ENCODE data around the gene ZDHHC11B. TPM values are rescaled to one million over a fixed set of nuclear protein-coding genes. Genes with fewer than 3 reads are reported as not detected.
"Not testable (repeated sequence)": the region's sequence is repeated elsewhere in the genome, so short reads cannot be mapped to it uniquely, and the experiment has no call there.

ZDHHC11B gene
- total RNA-seq, 1 donor from 2014 or later = 13.4 TPM

DNA sequence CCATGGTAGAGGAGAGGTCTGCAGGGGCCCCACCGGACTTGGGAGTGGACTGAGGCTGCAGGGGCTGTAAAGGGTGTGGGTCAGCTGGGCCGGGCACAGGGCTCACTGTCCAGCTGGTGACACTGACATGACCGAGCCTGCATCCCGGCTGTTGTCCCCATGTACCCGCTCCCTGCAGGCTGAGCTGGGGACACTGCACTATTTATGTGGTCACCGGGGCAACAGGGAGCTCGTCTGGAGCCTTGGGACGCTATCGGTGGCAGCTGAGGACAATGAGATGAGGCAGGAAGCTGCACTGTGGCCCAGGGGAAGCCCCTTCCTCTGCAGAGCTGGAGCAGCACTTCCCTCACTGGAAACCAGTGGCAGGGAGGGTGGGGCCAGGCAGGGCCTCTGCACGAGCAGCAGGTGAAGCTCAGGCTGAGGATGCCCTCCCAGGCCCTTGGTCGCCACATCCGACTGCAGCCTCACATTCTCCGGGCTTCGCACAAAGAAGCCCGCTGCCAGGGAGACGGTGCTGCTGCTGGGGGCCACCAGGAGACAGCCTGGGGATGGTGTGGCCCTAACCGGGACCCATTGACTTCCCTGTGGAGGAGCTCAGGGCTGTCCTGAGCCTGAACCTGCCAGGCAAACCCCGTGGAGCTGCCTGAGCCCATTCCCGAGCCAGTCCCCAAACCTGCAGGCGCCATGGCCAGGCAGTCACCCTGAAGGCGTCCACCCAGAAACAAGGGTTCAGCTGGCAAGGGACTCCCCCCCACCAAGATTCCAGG lies 26.4 kb downstream of the ZDHHC11B start:
- H3K9me3 ChIP-seq (replicated peaks) = no peaks in the 10 kb centered on the region
- intact Hi-C loops (cut with micrococcal nuclease) = no loop called here
- H3K36me3 ChIP-seq = no peaks in the 10 kb centered on the region
- H3K27me3 ChIP-seq (ENCODE audit: low read depth) = no peaks in the 10 kb centered on the region
- DNase-seq = peak; percentile 78
- peak overlapping the region; percentile 52 for H3K4me3 ChIP-seq
- TF ChIP-seq, protein P1, sequence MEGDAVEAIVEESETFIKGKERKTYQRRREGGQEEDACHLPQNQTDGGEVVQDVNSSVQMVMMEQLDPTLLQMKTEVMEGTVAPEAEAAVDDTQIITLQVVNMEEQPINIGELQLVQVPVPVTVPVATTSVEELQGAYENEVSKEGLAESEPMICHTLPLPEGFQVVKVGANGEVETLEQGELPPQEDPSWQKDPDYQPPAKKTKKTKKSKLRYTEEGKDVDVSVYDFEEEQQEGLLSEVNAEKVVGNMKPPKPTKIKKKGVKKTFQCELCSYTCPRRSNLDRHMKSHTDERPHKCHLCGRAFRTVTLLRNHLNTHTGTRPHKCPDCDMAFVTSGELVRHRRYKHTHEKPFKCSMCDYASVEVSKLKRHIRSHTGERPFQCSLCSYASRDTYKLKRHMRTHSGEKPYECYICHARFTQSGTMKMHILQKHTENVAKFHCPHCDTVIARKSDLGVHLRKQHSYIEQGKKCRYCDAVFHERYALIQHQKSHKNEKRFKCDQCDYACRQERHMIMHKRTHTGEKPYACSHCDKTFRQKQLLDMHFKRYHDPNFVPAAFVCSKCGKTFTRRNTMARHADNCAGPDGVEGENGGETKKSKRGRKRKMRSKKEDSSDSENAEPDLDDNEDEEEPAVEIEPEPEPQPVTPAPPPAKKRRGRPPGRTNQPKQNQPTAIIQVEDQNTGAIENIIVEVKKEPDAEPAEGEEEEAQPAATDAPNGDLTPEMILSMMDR (IDR thresholded peaks at IDR 0.05; ENCODE audit: borderline replicate concordance) = no peak
- peak overlapping the region; percentile 96 for H3K27ac ChIP-seq (replicated peaks)
- H3K4me1 ChIP-seq = peaks cover 59% of the 10 kb centered on the region

DNA sequence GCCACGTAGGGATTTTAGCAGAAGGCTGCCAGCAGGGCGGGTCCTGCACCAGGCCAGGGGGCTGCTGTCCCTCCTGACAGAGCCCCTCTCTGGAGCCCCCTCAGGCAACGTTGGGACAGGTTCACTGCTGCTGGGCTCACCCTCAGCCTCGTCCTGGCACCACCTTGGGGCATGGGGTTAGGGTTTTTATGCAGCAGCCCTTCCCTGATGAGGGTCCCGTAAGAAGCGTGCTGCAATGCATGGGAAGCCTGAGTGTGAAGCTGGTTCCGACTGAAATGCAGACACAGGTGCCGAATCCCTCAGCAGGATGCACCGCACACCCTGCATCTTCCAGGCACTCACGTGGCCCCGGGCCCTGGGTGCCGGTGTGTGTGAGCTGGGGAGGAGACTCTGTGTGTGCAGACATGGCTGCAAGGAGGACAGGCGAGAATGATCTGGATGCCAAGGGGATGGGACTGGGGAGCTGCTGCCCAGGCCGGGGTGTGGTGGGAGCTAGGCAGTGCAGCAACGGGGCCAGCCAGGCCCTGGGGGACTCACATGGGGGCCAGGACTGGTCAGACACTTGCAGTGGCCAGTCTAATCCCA lies 27.1 kb downstream of the ZDHHC11B start:
- Histone ChIP-seq H3K9me3 (replicated peaks) (no peaks in the 10 kb centered on the region), H3K27ac (replicated peaks) (peak overlapping the region; percentile 96), H3K4me1 (peaks cover 55% of the 10 kb centered on the region), H3K4me3 (peak overlapping the region; percentile 27), H3K27me3 (ENCODE audit: low read depth) (no peaks in the 10 kb centered on the region), H3K36me3 (no peaks in the 10 kb centered on the region)
- intact Hi-C loops (cut with micrococcal nuclease) = no loop called here
- TF ChIP-seq, protein P1 (IDR thresholded peaks at IDR 0.05; ENCODE audit: borderline replicate concordance) = no peak
- DNase-seq = no peak

- intact Hi-C loops (cut with micrococcal nuclease) = no loop called here
- Histone ChIP-seq H3K4me3 (peak overlapping the region; percentile 27), H3K27me3 (ENCODE audit: low read depth) (no peaks in the 10 kb centered on the region), H3K36me3 (no peaks in the 10 kb centered on the region), H3K27ac (replicated peaks) (peak overlapping the region; percentile 96), H3K4me1 (peaks cover 50% of the 10 kb centered on the region), H3K9me3 (replicated peaks) (no peaks in the 10 kb centered on the region)
- TF ChIP-seq, protein P1 (IDR thresholded peaks at IDR 0.05; ENCODE audit: borderline replicate concordance) = no peak
- DNase-seq = peak; percentile 73
Observed at GRCh38 chr5:756865-757345, 27.6 kb downstream of the ZDHHC11B start.

DNA sequence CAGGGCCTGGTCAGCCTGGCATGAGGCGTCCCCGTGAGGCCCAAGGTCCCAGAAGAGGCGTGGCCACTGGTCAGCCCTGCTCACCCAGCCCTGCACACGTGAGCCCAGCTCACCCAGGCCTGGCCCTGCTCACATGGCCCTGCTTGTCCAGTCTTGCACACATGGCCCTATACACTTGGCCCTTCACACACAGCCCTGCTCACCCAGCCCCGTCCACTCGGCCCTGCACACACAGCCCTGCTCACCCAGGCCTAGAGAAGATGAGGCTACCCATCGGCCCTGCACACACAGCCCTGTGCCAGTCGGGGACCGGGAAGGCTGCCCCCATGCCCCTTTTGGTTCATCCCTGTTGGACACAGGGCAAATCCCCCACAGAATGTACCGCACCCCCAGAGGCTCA lies 28.4 kb downstream of the ZDHHC11B start:
- peak; percentile 44 for DNase-seq
- Histone ChIP-seq H3K36me3 (no peaks in the 10 kb centered on the region), H3K9me3 (replicated peaks) (no peaks in the 10 kb centered on the region), H3K4me1 (peaks cover 48% of the 10 kb centered on the region), H3K4me3 (no peak overlapping the region), H3K27ac (replicated peaks) (peak overlapping the region; percentile 96), H3K27me3 (ENCODE audit: low read depth) (no peaks in the 10 kb centered on the region)
- TF ChIP-seq, protein P1 (IDR thresholded peaks at IDR 0.05; ENCODE audit: borderline replicate concordance) = no peak
- intact Hi-C loops (cut with micrococcal nuclease) = no loop called here

DNA sequence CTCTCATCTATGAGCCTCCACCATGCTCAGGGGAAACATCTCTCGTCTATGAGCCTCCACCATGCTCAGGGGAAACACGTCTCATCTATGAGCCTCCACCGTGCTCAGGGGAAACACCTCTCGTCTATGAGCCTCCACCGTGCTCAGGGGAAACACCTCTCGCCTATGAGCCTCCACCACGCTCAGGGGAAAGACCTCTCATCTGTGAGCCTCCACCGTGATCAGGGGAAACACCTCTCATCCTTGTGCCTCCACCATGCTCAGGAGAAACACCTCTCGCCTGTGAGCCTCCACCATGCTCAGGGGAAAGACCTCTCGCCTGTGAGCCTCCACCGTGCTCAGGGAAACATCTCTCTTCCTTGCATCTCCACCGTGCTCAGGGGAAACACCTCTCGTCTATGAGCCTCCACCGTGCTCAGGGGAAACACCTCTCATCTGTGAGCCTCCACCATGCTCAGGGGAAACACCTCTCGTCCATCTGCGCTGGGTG lies 30.3 kb downstream of the ZDHHC11B start:
- DNase-seq; H3K27me3 ChIP-seq (ENCODE audit: low read depth); H3K27ac ChIP-seq (replicated peaks); intact Hi-C loops (cut with micrococcal nuclease); H3K4me3 ChIP-seq; H3K36me3 ChIP-seq; H3K9me3 ChIP-seq (replicated peaks): not testable (repeated sequence)
- peaks cover 32% of the 10 kb centered on the region for H3K4me1 ChIP-seq

- H3K27ac ChIP-seq (replicated peaks); H3K27me3 ChIP-seq (ENCODE audit: low read depth); H3K4me3 ChIP-seq; DNase-seq; H3K36me3 ChIP-seq; H3K9me3 ChIP-seq (replicated peaks); intact Hi-C loops (cut with micrococcal nuclease): not testable (repeated sequence)
- H3K4me1 ChIP-seq = peaks cover 26% of the 10 kb centered on the region
Observed at GRCh38 chr5:753567-754142, 30.9 kb downstream of the ZDHHC11B start.

GRCh38 chr5:752532-753115 lies 31.9 kb downstream of the ZDHHC11B start:
- DNase-seq; H3K9me3 ChIP-seq (replicated peaks); H3K27me3 ChIP-seq (ENCODE audit: low read depth); H3K4me3 ChIP-seq; H3K27ac ChIP-seq (replicated peaks); H3K36me3 ChIP-seq; intact Hi-C loops (cut with micrococcal nuclease): not testable (repeated sequence)
- H3K4me1 ChIP-seq = peaks cover 16% of the 10 kb centered on the region

GRCh38 chr5:751992-752391 lies 32.5 kb downstream of the ZDHHC11B start:
- DNase-seq; H3K9me3 ChIP-seq (replicated peaks); H3K27ac ChIP-seq (replicated peaks); H3K4me1 ChIP-seq; H3K4me3 ChIP-seq; intact Hi-C loops (cut with micrococcal nuclease); H3K36me3 ChIP-seq; H3K27me3 ChIP-seq (ENCODE audit: low read depth): not testable (repeated sequence)
